ENCODE results near the gene HCN4.

HCN4 gene

DNA sequence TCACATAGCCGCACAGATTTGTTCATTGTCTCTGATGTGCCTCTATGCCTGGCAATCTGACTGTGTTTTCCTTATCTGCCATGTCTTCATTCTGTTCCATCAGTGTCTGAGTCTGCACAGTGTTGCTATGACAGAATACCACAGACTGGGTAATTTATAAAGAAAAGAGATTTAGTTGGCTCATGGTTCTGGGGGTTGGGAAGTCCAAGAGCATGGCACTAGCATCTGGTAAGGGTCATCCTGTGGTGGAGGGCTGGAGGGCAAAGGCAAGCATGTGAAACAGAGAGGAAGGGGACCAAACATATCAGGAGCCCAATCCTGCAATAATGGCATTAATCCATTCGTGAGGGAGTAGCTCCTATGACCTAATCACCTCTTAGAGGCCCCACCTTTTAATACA is 11.9 kb upstream of the HCN4 start:
- no peak for DNase-seq (ENCODE audit: low read depth in 2 of 3, low spot score in 1 of 3)

- DNase-seq (ENCODE audit: low read depth in 2 of 3, low spot score in 1 of 3): no peak
Measured at GRCh38 chr15:73378089-73378488, 9.3 kb upstream of the HCN4 start.

DNA sequence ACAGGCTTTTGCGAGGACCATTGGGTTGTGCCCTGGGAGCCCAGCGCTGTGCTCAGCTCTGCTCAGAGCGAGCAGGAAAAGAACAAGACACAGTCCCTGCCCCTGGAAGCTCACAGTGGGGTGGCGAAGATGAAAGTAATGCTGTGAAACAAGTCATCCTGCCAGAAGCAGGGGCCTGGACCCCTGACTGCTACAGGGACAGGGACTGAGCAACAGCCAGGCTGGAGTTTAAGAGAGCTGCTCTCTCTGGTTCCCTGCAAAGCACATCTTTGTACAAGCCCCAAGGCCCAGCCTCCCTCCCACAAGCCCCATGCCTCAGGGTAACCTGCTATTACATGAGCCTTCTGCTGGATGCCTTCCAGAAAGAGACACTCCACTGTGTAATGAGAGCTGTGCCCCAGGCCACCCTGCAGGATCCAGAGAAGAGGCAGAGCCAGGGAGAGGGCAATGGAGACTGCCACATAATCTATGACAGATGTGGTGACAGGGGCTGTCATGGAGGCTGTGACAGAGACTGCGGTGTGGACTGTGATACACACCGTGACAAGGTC is 7.1 kb upstream of the HCN4 start:
- DNase-seq (ENCODE audit: low read depth in 2 of 3, low spot score in 1 of 3): no peak

- no peak for DNase-seq (ENCODE audit: low read depth in 2 of 3, low spot score in 1 of 3)
Measured at GRCh38 chr15:73375012-73375411, 6.3 kb upstream of the HCN4 start.

GRCh38 chr15:73374604-73375003 is 5.8 kb upstream of the HCN4 start:
- no peak for DNase-seq (ENCODE audit: low read depth in 2 of 3, low spot score in 1 of 3)

DNA sequence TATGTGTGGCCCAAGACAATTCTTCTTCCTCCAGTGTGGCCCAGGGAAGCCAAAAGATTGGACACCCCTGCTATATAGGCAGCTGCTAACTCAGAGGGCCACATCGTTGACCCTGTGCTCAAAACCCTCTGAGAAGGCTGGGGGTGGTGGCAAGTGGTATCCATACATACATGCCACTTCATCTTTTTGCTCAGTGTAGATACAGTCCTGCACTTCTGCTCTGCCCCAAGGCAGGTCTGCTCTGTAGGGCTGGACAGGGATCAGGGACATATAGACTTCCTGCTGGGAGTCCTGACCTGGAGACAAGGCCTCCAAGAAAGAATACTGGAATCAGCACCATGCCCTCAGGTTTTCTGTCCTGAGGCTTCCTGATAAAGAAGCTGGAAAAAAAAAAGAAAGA is 4.5 kb upstream of the HCN4 start:
- no peak for DNase-seq (ENCODE audit: low read depth in 2 of 3, low spot score in 1 of 3)

GRCh38 chr15:73371812-73372211 is 3.1 kb upstream of the HCN4 start:
- DNase-seq (ENCODE audit: low read depth in 2 of 3, low spot score in 1 of 3): no peak

- DNase-seq (ENCODE audit: low read depth in 2 of 3, low spot score in 1 of 3): no peak
Measured at GRCh38 chr15:73370151-73370550, 1.4 kb upstream of the HCN4 start.

DNA sequence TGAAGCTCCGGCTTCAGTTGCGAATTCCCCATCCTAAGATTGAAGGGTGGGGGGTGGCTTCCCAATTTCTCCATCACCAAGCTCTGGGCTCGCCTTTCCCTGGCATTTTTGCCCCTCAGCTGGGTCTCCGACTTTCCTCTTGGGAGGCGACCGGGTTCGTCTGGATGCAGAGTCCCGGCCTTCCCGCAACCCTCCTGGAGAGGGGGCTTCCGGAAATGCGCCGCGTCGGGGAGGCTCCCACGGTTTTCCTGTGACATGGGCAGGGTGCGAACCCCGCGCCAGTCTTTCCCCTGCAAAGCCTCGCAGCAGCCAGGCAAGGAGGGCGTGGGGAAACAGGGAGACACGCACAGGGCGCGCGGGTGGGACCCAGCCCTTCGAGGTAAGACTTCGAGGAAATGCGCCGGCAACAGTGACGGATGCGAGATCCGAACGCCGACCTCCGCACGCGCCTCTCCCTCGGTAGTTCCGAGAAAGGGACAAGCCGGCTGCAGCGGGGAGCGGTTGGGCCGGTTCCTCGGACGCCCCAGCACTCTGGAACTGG is 466 bp upstream of the HCN4 start:
- DNase-seq (ENCODE audit: low read depth in 2 of 3, low spot score in 1 of 3): no peak

- DNase-seq (ENCODE audit: low read depth in 2 of 3, low spot score in 1 of 3): no peak
Measured at GRCh38 chr15:73367624-73368300, 996 bp downstream of the HCN4 start.

DNA sequence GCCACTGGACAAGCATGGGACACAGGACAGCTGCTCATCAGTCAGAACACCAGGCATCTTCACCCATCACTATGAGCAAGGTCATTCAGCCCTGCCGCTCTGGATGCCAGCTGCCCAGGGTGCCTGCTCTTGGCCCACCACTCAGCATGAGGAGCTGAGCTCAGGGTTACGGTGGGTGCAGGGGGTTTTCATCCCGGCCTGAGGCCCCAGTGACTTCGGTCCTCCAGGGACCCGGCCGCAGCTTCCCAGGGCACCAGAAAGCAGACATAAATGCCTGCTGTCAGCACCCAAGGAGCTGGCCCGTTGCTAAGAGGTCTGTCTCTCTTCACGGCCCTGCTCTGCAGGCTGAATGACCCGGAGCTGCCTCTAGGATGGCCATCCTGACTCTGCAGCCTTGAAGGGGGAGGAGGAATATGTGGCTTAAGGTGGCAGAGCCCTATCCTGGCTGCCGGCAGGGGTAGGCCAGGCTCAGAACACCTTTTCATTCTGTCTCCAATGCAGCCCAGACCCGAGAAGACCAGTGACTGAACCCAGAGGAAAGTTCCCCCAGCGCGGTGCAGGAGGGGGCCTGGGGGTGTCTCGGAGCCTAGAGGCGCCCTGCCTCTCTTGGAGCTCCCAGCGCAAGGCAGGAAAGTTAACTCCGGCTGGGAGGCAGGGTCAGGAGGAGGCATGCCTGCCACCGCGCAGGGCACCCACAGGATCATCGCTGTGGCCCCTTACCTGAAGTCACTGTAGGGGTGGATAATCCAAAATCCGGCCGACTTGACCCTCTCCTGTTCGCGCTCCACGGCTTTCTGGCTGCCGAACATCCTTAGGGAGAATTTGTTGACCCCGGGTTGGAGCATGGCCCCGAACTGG is 1.8 kb downstream of the HCN4 start:
- DNase-seq (ENCODE audit: low read depth in 2 of 3, low spot score in 1 of 3): no peak

DNA sequence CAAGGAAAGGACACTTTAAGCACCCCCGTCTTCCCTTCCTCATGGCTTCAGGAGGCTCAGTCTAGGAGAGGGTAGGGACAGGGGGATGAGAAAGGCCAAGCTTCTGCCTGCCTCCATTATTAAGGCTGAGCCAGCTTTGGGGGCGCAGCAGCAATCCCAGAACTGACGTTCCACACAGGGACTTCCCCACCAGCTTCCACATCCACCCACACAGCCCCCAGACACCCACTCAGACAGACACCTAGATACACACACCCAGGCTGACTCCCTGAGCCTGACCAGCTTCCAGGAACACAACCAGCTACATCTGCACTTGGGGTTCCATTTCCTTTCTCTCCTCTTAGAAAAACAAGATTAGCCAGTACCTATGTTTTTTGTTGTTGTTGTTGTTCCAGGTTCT is 4.7 kb downstream of the HCN4 start:
- DNase-seq (ENCODE audit: low read depth in 2 of 3, low spot score in 1 of 3): no peak

DNA sequence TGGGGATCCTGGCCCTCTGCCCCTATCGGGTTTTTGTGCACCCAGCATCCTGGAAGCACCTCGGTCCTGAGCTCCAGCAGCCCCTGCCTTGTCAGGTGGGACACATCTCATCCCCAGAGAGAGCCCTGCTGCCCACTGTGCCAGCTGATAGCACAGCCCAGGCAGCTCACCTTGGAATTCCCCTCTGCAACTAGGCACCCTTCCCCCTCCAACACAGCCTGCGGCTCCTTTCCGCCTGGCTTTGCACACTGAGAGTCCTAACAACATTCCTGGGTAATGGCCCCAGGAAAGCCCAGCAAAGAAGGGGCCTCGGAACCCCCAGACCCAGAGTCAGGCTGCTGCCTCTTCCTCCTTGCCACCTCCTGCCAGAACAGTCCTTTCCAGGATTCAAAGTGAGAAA is 5.9 kb downstream of the HCN4 start:
- no peak for DNase-seq (ENCODE audit: low read depth in 2 of 3, low spot score in 1 of 3)

- DNase-seq (ENCODE audit: low read depth in 2 of 3, low spot score in 1 of 3): no peak
Measured at GRCh38 chr15:73361337-73361736, 7.4 kb downstream of the HCN4 start.

DNA sequence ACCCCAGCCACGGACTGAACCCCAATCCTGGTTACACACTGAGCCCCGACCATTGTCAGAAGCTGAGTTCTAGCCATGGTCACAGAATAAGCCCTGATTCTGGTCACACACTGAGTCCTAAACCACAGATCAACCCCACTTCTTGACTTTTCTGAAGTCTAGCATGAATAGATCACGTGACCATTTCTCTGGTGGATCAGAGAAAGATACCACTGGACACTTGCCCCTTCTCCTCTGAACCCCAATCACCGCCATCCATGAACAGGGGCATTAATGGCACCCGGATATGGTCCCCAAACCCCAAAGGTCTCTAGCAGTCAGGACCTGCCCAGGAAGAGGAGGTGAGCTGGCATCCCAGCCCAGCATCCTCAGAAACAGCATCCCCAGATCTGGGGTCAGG is 9.1 kb downstream of the HCN4 start:
- no peak for DNase-seq (ENCODE audit: low read depth in 2 of 3, low spot score in 1 of 3)

- DNase-seq (ENCODE audit: low read depth in 2 of 3, low spot score in 1 of 3): no peak
Measured at GRCh38 chr15:73357999-73358665, 10.6 kb downstream of the HCN4 start.

DNA sequence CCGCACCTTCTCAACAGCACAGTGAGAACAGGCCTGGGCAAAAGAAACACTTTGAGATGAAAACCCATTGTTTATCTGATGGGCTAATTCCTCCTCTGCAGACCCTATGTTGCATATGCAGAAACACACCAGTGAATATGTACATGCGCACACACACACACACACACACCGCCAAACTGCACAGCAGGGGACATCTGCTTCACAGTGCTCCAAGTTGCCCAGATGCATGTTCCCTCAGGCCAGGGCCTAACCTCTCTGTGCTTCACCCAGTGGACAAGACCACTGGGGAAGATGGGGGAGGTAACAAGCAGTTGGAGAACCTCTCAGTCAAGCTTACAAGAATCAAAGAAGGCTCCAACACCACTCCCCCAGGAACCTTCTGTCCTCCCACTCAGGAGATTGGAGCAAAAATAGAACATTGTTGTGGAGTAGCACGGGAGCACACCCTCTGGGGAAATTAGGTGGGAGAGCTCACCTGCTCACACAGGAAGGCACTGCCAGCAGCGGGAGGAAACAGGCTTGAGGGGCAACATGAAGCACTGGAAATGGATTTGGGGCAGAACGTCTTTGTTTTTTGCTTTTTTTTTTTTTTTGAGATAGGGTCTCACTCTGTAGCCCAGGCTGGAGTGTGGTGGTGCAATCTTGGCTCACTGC is 13.0 kb downstream of the HCN4 start:
- no peak for DNase-seq (ENCODE audit: low read depth in 2 of 3, low spot score in 1 of 3)

DNA sequence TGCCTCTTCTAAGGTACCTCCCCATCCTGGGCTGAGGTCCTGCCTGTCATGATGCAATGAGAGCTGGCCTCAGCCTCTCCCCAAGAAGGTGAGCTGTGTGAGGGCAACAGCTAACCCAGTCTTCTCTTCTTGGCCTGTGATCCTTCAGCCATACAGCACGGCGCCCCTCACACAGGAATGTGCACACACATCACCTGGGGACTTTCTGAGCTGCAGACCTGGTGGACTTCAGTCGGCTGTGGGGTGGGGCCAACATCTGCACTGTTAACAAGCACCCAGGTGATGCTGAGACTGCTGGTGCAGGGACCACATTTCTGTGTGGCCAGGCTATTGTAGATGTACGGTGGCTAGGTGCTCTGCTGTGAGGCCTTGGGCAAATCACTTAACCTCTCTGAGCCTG is 14.5 kb downstream of the HCN4 start:
- DNase-seq (ENCODE audit: low read depth in 2 of 3, low spot score in 1 of 3): no peak

GRCh38 chr15:73353734-73354133 is 15.0 kb downstream of the HCN4 start:
- DNase-seq (ENCODE audit: low read depth in 2 of 3, low spot score in 1 of 3): no peak

GRCh38 chr15:73352082-73352481 is 16.7 kb downstream of the HCN4 start:
- DNase-seq (ENCODE audit: low read depth in 2 of 3, low spot score in 1 of 3): no peak

DNA sequence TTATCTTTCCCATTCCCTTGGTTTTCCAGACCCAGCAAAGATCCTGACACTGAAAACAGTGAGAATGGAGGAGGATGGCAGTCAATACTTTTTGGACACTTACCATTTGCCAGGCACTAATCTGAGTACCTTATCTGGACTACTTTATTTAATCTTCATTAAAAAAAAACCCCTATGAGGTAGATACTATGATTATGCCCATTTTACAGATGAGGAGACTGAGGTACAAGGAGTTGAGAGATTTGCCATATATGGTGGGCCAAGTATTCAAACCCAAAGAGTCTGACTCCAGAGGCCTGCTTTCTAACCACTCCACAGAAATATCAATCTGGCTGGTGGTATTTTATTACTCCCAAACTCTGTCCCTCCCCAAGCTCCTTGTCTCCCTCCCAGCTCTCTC is 19.6 kb downstream of the HCN4 start:
- no peak for DNase-seq (ENCODE audit: low read depth in 2 of 3, low spot score in 1 of 3)

Measured in stimulated activated CD4-positive, alpha-beta T cell treated with anti-CD3 and anti-CD28 coated beads, Interleukin-12 subunit alpha, Interleukin-12 subunit beta, amount 100 ng/mL, for 48 hours (primary cell).